CD4-positive, alpha-beta T cell treated with Interleukin-6 at 100 ng/mL for 8 hours (primary cell): ENCODE measurements around the gene SNAI3.

ENCODE experiments used
- DNase-seq: peaks from one replicate; pipeline ENCODE4 v3.0.0-alpha.2; 2020; ENCODE audit warnings: mixed read lengths, low spot score

Gene SNAI3

GRCh38 chr16:88686439-88687253 lies at the start of gene SNAI3:
Gene SNAI3, minus strand, starts transcription at chr16:88686507. Its CDS starts 101 bp downstream, at chr16:88686406.
- peak; percentile 79 for DNase-seq

GRCh38 chr16:88736088-88736487 lies 49.8 kb upstream of the SNAI3 start:
- DNase-seq, result no peak

- DNase-seq, result no peak
Measured at GRCh38 chr16:88735616-88736015, 49.3 kb upstream of the SNAI3 start.

GRCh38 chr16:88735121-88735520 lies 48.8 kb upstream of the SNAI3 start:
- no peak for DNase-seq

DNA sequence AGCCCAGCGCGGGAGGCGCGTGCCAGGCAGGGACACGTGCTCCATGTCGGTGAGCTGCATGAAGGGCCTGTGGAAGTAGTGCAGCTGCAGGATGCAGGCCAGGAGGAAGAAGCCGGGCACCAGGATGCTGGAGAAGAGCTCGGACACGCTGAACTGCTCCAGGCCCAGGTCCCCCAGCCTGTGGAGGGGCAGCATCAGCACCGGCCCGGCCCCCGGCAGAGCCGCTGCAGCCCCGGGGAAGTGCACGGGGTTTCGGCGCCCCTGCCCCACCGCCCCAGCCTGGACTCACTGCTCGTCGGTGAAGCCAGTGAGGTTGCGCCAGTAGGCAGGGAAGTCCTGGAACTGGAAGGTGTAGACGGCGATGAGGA lies 48.0 kb upstream of the SNAI3 start:
- no peak for DNase-seq

GRCh38 chr16:88733630-88734360 lies 47.5 kb upstream of the SNAI3 start:
- no peak for DNase-seq

DNA sequence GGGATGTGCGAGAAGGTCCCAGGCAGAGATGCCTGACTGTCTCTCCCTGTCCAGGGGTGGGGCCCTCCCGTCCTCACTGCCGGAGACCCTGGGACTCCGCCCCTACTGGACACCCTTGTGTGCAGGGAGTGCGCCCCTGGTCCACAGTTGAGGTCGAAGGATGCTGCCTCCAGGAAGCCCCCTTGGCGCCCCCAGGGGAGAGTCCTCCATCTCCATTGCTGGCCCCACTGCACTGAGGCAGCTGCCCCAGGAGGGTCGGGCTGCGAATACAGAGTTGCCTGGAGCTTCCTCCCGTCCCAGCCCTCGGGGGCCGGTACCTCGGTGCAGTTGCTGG lies 46.6 kb upstream of the SNAI3 start:
- DNase-seq, result no peak

GRCh38 chr16:88732172-88732960 lies 46.1 kb upstream of the SNAI3 start:
- DNase-seq, result no peak

DNA sequence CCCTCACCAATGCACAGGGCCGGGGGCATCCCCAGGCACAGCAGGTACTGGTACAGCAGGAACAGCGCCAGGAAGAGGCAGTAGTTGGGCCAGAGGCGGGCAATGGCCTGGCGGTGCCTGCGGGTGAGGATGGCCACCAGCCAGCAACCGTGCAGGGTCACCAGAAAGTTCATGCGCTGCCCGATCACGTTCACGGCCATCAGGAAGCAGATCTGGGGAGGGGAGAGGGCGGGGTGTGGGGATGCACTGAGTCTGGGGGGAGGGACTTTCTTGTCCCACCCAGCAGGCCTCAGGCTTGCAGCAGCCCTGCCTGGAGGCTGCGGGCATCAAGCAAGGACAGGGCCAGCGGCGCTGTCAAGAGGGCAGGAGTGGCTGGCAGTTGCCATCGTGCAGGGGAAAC lies 45.4 kb upstream of the SNAI3 start:
- DNase-seq, result no peak

DNA sequence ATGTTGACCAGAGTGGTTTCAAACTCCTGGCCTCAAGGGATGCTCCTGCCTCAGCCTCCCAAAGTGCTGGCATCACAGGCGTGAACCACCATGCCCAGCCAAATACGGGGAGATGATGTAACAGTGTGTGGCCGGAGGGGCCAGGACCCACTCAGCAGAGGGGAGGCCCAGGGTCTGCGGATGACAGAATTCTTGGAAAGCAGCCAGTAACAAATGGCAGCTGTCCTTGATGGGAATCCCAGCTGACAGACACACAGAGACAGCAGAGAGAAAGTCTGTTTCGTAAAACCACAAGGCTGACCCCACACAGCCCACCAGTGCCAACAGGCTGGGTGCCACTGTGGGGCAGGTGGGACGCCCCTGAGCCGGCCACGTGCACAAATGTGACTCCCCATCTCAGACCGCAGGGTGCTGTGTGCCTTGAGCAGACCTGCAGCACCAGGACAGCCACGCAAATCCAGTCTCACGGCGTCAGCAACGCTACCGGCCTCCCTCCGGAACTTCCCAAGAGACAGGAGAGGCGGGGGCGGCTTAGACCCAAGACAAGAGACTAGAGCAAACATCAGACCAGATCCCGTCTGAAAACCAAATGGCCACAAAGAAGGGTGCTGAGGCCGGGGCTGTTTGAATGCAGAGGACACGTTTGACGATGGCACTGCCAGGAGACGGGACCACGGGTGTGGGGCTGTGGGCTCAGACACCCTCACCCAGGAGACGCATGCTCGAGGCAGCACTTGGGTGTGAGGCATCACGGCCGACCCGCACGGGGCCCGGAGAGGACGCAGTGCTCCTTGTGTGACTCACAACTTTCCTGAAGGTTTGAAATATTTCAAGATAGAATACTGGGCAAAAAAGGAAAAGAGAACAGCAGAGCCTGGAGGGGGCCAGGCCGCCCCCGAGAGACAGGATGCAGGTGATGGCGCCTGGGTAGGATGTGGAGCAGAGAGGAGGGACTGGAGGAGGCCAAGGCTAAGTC lies 44.6 kb upstream of the SNAI3 start:
- DNase-seq, result no peak

- DNase-seq, result no peak
Measured at GRCh38 chr16:88727871-88728270, 41.6 kb upstream of the SNAI3 start.

DNA sequence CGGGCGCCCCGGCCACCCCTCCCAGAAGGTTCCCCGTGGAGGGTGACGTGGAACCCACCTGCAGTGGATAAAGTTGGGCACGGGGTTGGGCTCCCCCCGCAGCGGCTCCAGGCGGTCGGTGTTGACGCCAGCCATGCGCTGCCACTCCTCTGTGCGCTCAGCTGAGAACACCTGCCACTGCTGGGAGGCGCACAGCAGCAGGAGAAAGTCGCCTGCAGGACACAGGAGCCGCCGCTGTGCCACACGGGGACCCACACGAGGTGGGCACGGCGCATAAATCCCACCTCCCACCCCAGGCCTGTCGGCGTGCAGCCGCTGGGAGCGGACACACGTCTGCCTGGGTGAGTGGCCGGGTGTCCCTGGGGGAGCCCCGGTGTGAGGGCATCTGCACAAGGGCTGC lies 40.7 kb upstream of the SNAI3 start:
- DNase-seq, result no peak

DNA sequence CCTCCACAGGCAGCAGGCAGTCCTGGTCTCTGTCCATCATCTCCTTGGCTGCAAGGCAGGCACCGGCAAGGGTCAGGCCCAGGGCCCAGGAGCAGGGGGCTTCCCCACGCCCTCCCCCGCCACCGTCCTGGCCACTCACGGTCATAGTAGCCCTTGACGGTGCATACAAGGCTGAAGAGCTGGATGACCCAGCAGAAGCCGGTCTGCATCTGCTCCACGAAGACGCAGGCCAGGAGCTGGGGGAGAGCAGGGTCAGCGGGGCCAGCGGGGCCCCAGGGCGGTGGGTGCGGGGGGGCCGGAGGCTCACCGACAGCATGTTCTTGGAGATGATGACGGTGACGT lies 40.1 kb upstream of the SNAI3 start:
- DNase-seq, result no peak

DNA sequence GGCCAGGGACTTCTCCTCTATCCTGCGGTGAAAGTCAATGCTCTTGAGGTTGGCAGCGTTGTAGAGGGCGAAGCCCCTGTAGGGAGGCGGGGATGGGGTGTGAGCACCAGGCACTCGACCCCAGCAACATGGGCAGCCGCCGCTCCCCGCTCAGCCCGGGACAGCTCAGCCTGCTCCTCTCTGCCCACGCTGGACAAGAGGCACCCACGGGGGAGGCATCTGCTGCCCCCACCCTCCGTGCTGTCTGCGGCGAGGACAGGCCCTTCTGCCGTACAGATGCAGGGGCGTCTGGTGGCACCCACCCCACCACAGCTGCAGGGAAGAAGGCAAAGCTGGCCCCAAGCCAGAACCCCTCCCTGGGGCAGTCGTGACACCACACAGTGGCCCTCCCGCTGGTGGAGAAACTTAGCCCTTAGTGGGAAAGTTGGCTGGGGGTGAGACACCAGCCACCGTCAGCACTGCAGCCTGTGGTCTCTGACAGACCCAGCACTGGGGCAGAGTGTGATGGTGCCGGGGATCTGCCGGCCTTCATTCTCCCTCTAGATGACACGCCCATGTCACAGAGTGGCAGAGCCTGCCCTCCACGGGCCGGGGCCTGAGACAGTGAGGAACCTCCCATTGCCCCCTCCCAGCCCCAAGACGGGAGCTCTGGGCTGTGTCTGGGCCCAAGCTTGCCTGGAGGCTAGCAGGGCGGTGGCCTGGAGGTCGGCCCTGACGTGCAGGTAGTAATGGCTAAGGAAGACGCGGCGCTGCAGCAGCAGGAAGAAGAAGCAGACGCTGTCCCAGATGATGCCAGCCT lies 39.5 kb upstream of the SNAI3 start:
- DNase-seq, result no peak

- DNase-seq, result no peak
Measured at GRCh38 chr16:88724855-88725555, 38.7 kb upstream of the SNAI3 start.

DNA sequence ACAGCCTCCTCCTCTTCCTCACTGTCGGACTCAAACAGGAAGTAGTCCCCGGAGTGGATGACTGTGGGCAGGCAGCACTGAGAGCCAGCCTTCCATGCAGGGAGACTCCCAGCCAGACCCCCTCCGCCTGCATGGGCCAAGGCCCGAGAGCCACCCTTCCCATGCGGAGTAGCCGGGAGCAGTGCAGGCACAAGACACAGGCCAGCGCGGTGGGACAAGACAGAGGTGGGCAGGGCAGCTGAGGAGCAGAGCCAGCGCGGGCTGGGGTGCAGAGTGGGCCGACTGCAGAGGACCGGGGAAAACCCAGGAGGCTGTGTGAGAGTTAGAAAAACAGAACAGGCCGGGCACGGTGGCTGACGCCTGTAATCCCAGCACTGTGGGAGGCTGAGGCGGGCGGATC lies 37.6 kb upstream of the SNAI3 start:
- DNase-seq, result no peak

DNA sequence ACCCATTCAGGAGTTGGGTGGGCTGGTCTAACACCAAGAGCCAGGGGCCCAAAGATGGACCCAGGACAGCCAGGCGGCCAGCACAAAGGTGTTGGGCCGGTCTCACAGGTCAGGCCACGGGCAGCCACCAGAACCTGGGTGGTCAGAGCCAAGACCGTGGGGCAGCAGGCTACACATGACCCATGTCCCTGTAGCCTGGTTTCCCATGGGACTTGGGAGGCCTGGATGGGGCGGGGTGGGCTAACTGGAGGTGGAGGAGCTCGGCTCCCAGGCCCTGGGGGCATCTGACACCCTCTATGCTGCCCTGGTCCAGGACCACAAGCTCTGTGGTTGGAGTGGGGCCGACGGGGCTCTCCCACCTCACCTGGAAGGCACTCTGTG lies 37.2 kb upstream of the SNAI3 start:
- no peak for DNase-seq

GRCh38 chr16:88722784-88723506 lies 36.6 kb upstream of the SNAI3 start:
- DNase-seq, result no peak
